ENCODE results near the gene SPC24. TPM values are rescaled to one million over a fixed set of nuclear protein-coding genes. Genes with fewer than 3 reads are reported as not detected.
"Not testable (repeated sequence)": the region's sequence is repeated elsewhere in the genome, so short reads cannot be mapped to it uniquely, and the experiment has no call there.

The SPC24 gene
- total RNA-seq, 1 experiment from 2014 or later: 23.4 TPM

DNA sequence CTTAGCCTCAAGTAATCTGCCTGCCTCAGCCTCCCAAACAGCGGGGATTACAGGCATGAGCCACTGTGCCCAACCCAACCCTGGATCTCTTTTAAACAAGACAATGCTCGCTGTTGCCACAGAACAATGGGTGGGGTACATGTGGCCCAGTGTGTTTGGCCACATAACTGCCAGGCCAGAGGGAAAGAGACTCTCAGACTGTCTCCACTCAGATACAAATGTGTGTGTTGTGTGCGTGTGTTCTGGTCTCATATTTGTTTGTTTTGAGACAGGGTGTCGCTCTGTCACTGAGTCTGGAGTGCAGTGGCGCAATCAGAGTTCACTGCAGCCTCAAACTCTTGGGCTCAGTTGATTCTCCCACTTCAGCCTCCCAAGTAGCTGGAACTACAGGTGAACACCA lies 40.5 kb downstream of the SPC24 start:
- in situ Hi-C loops (cut with HindIII; ENCODE audit: low pct_unique_long_range_greater_than_20kb, low sequenced_read_pairs): no loop called here

GRCh38 chr19:11113140-11113708 lies 42.4 kb downstream of the SPC24 start:
- in situ Hi-C loops (cut with HindIII; ENCODE audit: low pct_unique_long_range_greater_than_20kb, low sequenced_read_pairs): no loop called here
- no peak for DNase-seq (ENCODE audit: low read depth, low spot score)

More for the DNA sequence above, 40.5 kb downstream of the SPC24 start:
- DNase-seq (ENCODE audit: low read depth, low spot score): no peak

- DNase-seq (ENCODE audit: low read depth, low spot score): no peak
- in situ Hi-C loops (cut with HindIII; ENCODE audit: low pct_unique_long_range_greater_than_20kb, low sequenced_read_pairs): no loop called here
Measured at GRCh38 chr19:11111771-11112144, 43.8 kb downstream of the SPC24 start.

GRCh38 chr19:11111117-11111770 lies 44.3 kb downstream of the SPC24 start:
- no peak for DNase-seq (ENCODE audit: low read depth, low spot score)
- in situ Hi-C loops (cut with HindIII; ENCODE audit: low pct_unique_long_range_greater_than_20kb, low sequenced_read_pairs): no loop called here

- no peak for DNase-seq (ENCODE audit: low read depth, low spot score)
- in situ Hi-C loops (cut with HindIII; ENCODE audit: low pct_unique_long_range_greater_than_20kb, low sequenced_read_pairs): no loop called here
Measured at GRCh38 chr19:11108746-11109145, 46.8 kb downstream of the SPC24 start.

- no peak for DNase-seq (ENCODE audit: low read depth, low spot score)
- in situ Hi-C loops (cut with HindIII; ENCODE audit: low pct_unique_long_range_greater_than_20kb, low sequenced_read_pairs): no loop called here
Measured at GRCh38 chr19:11106477-11106876, 49.1 kb downstream of the SPC24 start.

GRCh38 chr19:11105014-11105636 lies 50.5 kb downstream of the SPC24 start:
- no peak for DNase-seq (ENCODE audit: low read depth, low spot score)
- in situ Hi-C loops (cut with HindIII; ENCODE audit: low pct_unique_long_range_greater_than_20kb, low sequenced_read_pairs): no loop called here

DNA sequence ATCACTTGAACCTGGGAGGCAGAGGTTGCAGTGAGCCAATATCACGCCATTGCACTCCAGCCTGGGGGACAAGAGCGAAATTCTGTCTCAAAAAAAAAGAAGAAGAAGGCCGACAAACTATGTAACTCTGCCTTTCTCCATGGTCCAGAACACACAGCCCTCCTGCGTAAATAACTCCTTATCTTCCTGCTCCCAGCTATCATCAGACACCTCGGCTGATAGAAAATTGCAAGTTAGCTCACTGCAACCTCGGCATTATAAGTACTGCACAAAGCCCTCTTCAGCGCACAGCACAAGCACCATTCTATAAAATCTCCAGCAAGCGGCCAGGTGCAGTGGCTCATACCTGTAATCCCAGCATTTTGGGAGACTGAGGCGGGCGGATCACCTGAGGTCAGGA lies 51.9 kb downstream of the SPC24 start:
- in situ Hi-C loops (cut with HindIII; ENCODE audit: low pct_unique_long_range_greater_than_20kb, low sequenced_read_pairs); DNase-seq (ENCODE audit: low read depth, low spot score): not testable (repeated sequence)

GRCh38 chr19:11102944-11103343 lies 52.6 kb downstream of the SPC24 start:
- in situ Hi-C loops (cut with HindIII; ENCODE audit: low pct_unique_long_range_greater_than_20kb, low sequenced_read_pairs): no loop called here
- DNase-seq (ENCODE audit: low read depth, low spot score): no peak

DNA sequence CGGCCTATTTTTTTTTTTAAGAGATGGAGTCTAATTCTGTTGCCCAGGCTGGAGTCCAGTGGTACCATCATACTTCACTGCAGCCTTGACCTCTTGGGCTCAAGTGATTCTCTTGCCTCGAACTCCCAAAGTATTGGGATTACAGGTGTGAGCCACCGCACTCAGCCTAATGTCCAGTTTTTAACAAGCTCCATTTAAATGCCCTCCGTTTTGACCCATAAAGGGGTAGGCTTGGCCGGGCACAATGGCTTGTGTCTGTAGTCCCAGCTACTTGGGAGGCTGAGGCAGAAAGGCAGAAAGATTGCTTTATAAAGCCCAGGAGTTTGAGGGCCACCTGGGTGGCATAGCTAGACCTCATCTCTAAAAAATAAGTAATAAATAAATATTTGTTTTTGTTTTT lies 54.5 kb downstream of the SPC24 start:
- in situ Hi-C loops (cut with HindIII; ENCODE audit: low pct_unique_long_range_greater_than_20kb, low sequenced_read_pairs): no loop called here
- no peak for DNase-seq (ENCODE audit: low read depth, low spot score)

DNA sequence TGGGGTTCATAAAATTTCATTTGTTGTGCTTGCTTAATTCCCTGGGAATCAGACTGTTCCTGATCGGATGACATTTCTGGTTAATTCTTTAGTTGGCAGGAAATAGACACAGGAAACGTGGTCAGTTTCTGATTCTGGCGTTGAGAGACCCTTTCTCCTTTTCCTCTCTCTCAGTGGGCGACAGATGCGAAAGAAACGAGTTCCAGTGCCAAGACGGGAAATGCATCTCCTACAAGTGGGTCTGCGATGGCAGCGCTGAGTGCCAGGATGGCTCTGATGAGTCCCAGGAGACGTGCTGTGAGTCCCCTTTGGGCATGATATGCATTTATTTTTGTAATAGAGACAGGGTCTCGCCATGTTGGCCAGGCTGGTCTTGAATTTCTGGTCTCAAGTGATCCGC lies 55.5 kb downstream of the SPC24 start:
- in situ Hi-C loops (cut with HindIII; ENCODE audit: low pct_unique_long_range_greater_than_20kb, low sequenced_read_pairs): no loop called here

GRCh38 chr19:11098861-11099260 lies 56.7 kb downstream of the SPC24 start:
- no peak for DNase-seq (ENCODE audit: low read depth, low spot score)
- in situ Hi-C loops (cut with HindIII; ENCODE audit: low pct_unique_long_range_greater_than_20kb, low sequenced_read_pairs): no loop called here

More for the DNA sequence above, 55.5 kb downstream of the SPC24 start:
- no peak for DNase-seq (ENCODE audit: low read depth, low spot score)

GRCh38 chr19:11098327-11098726 lies 57.3 kb downstream of the SPC24 start:
- in situ Hi-C loops (cut with HindIII; ENCODE audit: low pct_unique_long_range_greater_than_20kb, low sequenced_read_pairs): no loop called here
- DNase-seq (ENCODE audit: low read depth, low spot score): no peak

- in situ Hi-C loops (cut with HindIII; ENCODE audit: low pct_unique_long_range_greater_than_20kb, low sequenced_read_pairs); DNase-seq (ENCODE audit: low read depth, low spot score): not testable (repeated sequence)
Measured at GRCh38 chr19:11097367-11097766, 58.2 kb downstream of the SPC24 start.

DNA sequence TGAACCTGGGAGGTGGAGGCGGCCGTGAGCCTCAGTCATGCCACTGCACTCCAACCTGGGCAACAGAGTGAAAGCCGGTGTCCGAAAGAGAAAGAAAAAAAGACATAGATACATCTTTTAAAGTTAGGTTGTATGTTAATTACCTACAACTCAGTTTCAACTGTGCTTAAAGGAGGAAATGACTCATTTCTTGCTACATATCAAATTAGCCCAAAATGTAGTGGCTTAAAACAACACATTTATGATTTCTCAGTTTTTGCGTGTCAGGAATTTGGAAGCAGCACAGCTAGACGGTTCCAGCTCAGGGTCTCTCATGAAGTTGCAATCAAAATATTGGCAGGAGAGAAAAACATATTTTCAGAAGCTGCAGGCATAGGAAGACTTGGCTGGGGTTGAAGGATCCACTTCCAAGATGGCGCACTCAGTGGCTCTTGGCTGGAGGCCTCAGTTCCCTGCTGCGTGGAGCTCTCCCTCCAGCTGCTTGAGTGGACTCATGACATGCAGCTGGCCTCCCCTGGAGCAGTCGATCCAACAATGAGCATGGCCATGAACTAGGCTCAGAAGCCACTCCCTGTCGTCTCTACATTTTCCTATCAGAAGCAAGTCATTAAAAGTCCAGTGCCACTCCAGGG lies 59.3 kb downstream of the SPC24 start:
- in situ Hi-C loops (cut with HindIII; ENCODE audit: low pct_unique_long_range_greater_than_20kb, low sequenced_read_pairs): no loop called here
- peak; percentile 30 for DNase-seq (ENCODE audit: low read depth, low spot score)
